Breast epithelium (tissue), 3 donors: ENCODE results near the gene EP400.

Experiments used
- POLR2AphosphoS5 ChIP-seq, 3 donors: sonication (generic); formaldehyde crosslinking; IDR thresholded peaks; one replicate each; pipeline ENCODE4 v1.6.1; 2017; ENCODE audit warnings: antibody characterized with exemption in 3 of 3
- TF ChIP-seq, protein P1 (sequence below), 3 donors: fragments of 450-650 bp; IDR thresholded peaks; one replicate each; pipeline ENCODE4 v1.5.1; 2016 to 2017; ENCODE audit warnings: antibody characterized with exemption in 3 of 3, mild to moderate bottlenecking in 3 of 3, moderate library complexity in 3 of 3

DNA sequence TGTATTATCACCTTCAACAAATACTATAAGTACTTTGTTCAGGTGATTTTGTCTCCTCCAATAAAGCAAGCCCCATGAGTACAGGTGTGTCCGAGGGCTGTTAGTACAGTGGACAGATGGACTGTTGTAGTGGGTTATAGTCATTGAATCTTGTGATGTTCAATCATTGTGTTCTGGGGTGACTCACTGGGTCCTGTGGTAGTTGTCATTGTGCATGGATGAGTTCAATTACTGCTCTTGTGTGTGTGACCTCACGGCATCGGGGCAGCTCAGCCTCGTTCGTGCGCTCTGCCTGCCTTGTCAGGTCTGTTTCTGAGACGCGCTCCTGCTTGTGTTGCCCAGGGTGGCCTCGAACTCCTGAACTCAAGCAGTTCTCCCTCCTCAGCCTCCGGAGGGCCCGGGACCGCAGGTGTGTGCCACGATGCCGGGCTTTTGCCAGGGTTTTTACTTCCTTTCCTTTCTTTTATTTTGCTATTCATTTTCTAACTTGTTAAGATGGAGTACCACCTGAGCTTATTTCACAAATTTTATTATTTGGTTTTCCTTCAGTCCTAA, 122.2 kb downstream of the EP400 start:
- TF ChIP-seq POLR2AphosphoS5 (IDR thresholded peaks at IDR 0.05): no peak
- TF ChIP-seq, protein P1, sequence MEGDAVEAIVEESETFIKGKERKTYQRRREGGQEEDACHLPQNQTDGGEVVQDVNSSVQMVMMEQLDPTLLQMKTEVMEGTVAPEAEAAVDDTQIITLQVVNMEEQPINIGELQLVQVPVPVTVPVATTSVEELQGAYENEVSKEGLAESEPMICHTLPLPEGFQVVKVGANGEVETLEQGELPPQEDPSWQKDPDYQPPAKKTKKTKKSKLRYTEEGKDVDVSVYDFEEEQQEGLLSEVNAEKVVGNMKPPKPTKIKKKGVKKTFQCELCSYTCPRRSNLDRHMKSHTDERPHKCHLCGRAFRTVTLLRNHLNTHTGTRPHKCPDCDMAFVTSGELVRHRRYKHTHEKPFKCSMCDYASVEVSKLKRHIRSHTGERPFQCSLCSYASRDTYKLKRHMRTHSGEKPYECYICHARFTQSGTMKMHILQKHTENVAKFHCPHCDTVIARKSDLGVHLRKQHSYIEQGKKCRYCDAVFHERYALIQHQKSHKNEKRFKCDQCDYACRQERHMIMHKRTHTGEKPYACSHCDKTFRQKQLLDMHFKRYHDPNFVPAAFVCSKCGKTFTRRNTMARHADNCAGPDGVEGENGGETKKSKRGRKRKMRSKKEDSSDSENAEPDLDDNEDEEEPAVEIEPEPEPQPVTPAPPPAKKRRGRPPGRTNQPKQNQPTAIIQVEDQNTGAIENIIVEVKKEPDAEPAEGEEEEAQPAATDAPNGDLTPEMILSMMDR (IDR thresholded peaks at IDR 0.05): no peak
